Fibroblast of the conjunctiva (primary cell): Measurements from ENCODE around the gene NUCB2.

Source experiments
- DNase-seq: peaks from one replicate; pipeline ENCODE4 v3.0.0-alpha.2; 2010; ENCODE audit warnings: low read depth

The NUCB2 gene

DNA sequence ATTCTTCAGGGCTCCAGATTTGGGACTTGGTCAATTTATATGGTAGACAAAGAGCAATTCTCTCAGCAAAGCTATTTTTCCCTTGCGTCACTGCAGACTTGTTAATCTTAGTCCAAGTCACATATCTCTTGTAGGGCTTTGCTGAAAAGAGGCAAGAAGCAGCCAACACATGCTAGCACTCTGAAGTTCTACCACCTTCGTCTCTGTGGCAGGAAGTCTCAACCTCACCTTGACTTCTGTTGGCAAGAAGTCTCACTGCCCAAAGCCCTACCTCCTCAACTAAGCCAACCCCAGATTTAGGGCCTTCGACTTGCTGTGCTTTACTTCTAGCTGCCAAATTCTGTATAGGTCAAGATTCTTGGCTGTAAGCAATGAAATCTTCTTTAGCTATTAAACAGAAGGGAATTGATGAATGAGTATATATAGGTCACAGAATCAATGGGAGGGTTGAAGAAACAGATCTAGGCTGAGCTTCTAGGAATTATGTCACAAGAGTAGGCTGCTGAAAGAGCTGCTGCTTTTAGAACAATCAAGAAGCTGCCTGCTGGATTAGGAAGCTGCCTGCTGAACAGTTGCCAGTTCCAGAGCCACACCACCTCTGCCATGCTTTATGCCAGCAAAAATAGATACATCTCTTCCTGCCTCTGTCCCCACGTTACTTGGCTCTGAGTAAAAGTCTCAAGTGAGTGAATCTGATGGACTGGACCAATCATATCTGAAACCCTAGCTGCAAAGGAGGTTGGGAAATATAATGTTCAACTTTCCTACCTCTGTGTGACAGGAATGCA, 57.5 kb downstream of the NUCB2 start:
- DNase-seq, result no peak

DNA sequence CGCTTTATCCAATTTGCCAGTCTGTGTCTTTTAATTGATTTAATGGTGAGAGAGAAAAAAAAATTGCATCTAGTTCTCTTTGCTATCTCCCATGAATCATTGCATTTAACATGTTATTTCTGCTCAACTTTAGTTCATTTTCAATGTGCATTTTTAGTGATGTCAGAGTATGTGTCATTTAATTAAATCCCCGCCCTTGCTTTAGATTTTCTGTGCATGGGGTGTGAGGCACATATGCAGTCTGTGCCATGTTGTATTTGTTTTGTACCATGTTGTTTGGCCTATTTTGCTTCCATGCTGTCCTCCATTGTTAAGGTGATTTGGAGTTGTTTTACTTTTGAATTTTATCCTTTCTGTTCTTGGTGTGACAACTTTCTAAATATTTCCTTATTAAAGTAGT, 66.7 kb downstream of the NUCB2 start:
- no peak for DNase-seq

DNA sequence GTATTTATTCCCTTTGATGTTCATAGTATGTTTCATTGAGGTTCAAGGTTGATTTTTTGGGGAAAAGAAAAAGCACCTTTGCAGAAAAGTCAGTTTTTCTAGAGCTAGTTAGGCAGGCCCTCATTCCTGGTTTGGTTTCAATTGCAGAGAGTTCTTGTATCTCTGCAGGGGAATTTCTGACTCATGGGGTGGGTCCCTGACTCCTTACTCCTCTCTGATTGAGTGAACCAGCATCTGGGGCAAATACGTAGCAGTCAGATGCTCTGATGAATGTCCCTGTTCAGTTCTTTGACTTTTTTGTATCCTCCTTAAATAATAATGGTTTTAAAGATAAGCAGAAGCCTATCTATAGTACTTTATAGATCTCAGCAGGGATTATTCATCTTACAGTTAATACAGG, 67.4 kb downstream of the NUCB2 start:
- DNase-seq, result peak; percentile 90

DNA sequence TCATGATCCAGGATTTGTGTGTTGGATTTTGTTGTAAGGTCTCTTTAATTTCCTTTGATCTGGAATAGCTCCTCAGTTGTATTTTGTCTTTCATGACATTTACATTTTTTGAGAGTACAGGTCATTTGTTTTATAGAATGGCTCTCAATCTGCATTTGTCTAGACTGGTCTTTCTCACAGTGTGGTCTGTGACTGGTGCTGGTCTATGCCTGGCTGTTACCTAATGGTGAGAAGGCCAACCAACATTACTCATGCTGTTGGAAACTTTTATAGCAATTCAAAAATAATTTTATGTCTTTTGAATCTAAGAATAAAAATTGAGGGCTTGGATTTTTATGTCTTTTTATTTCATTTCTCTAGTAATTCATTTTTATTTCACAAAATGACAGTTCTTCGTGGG, 71.1 kb downstream of the NUCB2 start:
- no peak for DNase-seq

DNA sequence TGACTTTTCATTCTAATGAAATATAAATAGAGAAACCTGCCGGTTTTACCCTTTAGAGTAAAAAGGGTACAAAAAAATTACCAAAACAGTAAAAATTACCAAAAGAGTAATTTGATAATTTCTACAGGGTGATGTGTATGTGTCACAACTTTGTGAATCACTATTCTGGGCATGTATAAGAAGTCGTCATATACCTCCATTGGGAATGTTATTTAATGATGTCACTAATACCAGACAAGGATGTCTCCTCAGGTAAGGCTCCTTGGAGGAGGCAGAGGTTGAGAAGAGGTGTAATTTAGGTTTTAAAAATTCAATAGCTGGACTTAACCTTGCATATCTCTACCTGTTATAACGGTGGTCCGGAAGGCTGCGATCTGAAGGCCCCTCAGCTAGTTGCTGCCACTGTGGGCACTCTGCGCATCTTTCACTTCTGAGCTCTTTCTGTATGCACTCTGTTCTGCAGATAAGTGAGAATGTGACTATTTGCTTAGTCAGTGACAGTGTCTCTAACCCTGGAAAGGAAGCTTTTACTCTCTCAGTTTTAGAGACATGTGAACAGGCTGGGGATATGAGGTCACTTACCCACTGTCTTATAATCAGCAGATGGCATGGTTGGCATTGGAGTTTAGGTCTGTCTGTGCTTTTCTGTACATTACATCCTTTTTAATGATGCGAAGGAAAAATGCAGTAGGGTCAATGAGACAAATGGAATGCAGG, 74.1 kb downstream of the NUCB2 start:
- no peak for DNase-seq

DNA sequence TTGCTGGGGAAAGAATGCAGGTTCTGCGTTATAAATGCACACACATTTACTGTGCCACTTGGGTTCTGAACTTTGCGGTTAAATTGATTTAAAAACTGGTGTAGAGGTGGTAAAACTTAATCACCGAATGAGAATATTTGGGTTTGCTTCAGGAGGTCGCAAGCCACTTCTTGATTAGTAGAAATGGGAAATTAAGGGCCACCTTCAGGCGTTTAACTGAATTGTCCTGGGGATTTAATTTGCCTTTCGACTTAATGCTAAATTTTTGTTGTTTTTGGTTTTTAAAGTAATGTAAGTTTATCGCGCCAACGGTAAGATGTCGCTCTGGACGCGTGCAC, 74.6 kb downstream of the NUCB2 start:
- no peak for DNase-seq

DNA sequence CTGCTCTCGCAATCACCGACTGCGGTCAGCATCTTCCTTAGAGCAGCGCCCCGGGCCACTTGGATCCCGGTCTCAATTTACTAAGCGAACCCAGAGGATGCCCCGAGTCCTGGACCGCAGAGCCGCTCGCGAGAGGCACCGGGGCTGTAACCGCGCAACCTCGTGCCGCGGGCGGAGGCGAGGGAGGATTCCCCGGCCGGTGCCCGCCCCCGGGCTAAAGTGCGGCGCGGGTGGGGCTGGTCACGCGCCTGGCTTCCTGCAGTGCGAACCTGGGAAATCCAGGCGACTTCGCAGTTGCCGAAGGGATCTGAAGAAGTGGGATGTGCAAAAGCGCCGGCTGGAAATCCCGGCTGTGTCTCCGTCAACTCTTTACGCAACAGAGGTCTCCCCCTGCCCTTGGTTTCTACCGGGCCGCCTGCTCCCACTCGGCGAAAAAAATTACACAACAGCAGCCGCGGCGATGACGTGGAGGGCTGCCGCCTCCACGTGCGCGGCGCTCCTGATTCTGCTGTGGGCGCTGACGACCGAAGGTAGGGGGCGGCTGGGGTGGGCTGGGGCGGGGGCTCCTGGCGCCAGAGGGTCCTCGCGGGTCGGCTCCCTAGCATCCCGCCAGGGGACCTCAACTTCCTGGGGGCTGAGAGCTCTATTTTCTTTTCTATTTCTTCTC, 75.1 kb downstream of the NUCB2 start, which contains the start of gene NCR3LG1:
TSS of gene NCR3LG1 (plus strand) at position 291 of the 667 bp plus-strand sequence. CDS start at position 461, 170 bp downstream.
- DNase-seq, result no peak

DNA sequence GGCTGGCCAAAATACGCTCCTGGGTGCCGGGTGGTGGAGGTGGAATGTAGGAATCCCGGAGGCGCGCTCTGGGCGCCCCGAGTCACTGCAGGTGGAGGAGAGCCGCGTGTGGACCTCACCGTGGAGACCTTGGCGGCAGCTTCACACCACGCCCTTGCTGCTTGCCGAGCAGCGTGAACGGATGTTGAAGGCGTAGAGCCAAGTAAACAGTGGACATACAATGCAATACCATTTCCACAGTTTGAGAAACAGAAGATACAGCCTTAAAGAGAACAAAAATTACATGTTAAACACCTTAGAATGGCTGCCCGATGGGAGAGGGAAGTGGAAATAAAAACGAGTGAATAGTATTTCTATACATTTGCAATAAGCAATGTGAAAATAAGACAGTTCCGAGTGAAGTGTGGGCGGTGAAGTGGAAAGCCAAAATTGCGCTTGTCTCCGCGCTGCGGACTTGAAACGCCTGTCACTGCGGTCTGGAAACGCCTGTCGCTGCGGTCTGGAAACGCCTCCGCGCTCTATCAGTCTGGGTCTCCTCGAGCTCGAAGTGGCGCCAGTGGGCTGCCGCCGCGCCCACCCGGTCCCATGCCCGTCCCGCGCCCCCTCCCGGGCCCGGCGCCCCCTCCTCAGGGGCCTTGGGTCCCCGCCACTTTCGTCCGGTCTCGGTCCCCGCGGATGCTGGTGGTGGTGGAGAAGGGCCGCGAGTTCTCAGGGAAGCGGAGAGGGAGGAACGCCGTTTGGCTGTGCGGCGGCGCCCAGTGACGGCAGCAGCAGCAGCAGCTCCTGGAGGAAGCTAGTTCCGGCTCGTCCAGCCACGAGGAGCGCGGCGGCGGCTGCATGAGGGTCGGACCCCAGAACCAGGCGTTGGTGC, 76.6 kb downstream of the NUCB2 start:
- DNase-seq, result peak; percentile 66

DNA sequence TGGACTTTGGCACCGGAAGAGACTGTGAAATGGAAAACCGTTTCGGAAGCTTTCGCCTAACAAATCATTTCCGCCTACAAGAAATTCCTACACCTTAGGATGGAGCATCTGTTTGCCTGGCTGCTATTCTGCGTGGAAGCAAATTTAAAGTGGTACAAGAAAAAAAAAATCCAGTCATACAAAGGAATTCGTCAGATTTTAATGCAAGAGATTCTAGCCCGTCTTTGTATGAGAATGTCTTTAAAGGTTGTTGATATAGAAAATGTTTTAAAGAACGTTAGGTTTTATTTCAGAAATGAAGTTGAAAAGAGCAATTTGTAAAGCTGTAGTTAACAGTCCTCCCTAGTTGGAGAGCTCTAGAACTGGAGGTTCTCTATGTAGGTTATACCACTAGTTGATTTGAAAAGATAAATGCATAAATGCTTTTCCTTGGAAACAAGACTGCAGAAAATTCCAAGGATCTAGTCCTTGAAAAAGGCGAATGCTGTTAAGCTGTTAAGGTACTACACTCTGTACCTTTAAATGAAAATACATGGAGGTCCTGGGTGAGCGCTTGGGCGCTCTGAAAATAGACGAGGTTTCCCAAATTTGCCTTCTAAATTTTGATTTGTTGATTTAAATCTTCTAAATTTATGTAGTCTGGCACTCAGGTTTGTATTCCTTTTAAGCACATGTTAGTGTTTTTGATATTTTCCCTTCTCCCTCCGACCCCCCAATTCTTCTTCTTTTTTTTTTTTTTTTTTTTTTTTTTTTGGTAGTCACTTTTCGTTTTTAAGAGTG, 77.5 kb downstream of the NUCB2 start:
- DNase-seq, result no peak

DNA sequence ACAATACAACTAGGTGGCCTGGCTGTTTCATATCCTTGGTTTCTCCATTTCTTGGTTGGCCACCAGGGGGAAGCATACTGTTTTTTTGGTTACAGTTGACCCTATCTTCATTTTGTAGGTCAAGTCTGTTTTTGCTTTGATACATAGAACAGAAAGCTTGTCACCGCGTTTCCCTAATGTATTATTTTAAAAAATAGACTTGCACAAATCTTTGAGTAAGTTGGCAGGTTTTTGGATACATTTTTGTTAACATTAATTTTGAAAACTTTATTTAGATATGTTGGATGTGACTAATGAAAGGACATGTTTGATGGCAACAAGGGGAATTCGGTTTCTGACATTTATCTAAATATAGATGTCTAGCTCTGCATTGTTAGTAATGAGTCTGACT, 78.1 kb downstream of the NUCB2 start:
- peak; percentile 63 for DNase-seq

DNA sequence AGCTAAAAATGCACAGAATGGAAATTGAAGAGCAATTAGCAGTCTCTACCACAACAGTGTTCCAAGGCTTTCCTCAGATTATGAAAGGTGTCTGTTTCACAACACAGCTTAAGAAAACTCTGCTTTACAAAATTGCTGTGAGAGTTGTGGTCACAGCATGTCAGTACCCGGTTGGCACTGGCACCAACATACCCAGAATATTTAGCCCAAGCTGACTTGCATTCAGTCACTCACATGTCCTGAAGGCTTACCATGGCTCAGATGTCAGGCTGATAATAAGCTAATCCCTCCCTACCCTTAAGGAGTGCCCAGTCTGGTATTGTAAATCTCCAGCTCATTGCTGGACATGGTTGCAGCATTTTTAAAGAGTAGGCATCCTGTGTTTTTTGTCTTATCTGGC, 90.0 kb downstream of the NUCB2 start:
- no peak for DNase-seq

DNA sequence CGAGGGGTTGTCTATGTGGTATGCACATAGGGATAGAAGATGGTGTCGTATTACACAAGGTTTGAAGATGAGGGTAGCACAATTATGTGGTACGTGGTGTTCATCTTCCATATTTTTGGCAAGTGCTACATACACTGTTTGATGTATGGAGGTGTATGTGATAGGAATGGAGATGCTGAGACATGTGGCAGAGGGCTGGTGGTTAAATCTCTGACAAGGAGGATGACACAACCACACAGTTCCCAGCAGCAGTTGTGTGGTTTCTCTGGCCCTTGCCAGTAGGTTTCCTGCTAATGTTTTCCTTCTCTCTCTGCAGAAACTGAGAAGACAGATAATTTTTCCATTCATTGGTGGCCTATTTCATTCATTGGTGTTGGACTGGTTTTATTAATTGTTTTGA, 92.0 kb downstream of the NUCB2 start:
- no peak for DNase-seq

DNA sequence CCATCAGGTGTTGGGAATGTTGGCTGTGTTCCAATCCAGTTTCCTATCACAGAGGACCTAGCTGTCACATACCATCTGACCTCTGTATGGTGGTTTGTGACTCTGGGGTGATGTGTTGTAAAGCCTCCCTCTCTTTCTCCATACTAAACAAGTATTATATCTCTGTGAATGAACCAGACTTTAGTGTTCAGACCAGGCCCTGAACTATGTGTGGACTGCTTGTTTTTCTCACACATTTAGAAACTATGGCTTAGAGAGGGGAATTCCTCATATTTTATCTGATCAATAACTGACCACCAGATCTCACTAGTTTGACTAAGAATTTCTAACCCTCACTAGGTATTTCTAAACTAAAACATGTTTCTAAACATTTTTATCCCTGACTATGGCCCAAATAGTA, 92.6 kb downstream of the NUCB2 start:
- DNase-seq, result no peak

DNA sequence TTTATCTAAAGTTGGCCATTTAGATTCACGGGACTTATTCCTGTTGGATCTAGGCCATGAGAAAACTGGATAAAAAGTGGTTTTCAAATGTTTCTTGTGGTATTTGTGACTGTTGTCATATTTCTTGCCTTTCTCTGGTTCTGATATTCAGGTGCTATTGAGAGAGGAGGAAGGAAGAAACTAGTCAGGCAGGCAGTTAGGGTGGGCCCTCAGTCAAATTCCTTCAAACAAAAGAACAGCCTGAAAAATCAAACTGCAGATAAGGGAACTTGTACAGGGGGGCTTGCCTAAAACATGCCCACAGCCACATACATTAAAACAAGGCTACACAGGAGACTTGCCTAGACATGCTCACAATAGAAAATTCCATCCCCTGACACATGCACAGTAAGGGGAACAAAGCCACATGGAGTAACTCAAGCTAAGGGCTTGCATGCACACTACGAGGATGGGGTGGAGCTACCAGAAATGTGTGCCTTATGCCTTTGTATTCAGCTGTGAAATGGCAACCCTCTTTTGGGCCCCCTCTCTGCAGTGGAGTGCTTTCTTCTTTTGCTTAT, 93.2 kb downstream of the NUCB2 start:
- no peak for DNase-seq

DNA sequence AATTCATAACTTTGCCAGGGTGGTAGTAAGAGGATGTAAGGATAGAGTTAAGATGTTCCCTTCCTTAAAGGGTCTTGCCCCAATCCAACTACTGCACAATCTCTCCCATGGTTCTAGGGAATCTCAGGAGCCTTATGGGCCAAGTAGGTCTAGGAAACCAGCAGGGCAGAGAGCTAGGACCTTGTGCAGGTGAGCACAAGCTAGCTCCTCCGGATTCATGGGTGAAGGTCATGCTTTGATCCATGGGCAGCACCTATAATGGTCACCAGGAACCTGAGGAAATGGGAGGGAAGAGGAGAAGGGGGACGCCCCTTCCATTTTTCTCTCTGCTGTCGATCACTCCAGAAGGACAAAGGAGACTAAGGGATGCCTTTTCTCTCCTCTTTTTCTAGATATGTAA, 95.1 kb downstream of the NUCB2 start:
- no peak for DNase-seq

DNA sequence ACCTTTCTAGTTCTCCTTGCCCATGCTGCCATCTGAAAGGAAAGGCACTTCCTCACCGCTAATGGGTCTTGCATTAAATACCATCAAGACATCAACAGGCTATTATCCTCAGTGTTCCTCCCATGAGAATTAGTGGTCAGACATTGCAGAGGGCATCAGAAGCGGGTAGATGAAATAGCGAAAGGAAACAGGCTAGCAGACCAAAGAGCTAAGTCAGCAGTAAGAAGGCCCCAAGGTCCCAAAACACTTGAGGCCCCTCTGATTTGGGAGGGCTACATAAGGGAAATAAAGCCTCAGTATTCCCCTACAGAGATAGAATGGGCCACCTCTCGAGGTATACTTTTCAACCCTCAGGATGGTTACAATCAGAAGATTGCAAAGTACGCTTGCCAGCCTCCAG, 99.0 kb downstream of the NUCB2 start:
- no peak for DNase-seq

DNA sequence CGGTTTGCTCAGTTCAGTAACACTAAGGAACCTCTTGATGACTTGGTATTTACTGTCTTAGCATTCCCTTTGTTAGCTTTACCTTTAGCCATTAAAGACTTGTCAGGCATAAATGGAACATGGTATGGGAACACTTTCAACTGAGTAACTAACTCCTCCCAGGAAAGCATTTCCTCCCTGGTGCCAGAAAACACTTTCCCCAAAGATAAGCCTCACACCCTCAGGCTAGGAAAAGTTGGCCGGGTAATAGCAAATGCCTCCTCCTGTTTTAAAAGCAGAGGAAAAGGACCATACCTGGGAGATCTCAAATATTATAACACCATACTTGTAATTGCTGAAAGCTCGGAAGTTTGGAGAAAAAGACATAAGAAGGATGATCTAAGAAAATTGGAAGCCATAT, 100.0 kb downstream of the NUCB2 start:
- DNase-seq, result no peak

DNA sequence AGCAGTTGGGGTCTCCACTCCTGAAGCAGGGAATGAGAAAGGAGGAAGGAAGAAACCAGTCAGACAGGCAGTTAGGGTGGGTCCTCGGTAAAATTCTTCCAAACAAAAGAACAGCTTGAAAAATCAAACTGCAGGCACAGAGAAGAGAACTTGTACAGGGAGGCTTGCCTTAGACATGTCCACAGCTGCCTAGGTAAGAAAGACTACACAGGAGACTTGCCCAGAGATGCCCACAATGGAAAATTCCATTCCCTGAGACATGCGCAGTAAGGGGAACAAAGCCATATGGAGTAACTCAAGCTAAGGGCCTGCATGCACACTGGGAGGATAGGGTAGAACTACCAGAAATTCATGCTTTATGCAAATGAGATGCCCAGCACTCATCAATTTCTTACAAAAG, 102.1 kb downstream of the NUCB2 start:
- DNase-seq, result no peak

DNA sequence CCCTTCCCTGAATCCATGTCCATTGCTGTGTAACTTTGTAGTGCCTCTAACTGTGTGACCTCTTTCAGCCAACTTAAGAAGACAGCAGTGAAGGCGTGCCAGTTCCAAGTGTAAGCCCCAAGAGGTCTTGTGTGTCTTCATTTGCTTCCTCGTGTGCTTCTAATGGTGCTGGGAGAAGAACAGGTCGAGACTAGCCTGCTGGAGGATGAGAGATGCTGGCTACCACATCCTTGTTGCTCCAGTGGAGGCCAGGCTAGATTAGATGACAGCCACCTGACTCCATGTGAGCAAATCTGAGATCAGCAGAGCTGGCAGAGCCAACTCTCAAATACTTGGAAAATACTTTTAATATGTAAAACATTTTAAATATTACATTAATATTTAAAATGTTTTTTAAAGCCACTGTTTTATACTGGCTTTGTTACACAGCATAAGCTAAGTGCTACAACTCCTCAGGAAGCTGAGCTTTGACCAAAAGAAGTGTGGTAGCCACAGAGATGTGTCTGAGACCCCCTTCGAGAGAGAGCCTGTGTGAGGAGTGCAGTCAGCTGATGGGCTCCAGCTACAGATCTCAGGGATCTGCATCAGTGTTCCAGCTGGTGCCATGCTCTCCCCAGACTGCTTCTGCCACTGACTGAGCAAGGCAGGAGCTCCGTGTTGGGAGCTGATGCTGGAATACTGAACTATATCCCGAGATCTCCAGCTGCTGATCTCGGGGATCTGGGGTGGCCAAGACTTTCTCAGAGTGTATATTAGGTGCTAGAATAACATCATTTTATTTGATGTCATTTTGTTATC, 103.0 kb downstream of the NUCB2 start:
- DNase-seq, result no peak

DNA sequence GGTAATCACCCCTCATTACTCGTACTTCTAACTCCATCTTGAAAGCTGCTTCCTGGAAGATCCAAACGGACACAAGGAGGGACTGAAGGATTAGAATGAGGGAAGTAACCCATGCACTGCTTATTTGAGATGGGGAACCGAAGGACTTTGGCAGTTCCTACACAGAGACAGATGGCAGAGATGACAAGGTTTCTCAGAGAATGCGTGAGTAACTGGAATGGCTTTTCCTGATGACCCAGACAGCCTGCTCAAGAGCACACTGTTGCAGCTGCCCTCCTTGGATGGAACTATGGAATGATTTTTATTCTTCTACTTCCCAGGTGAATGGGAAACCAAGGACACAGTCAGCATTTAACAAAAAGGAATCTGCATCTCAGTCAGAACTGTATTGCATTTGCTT, 104.6 kb downstream of the NUCB2 start:
- DNase-seq, result no peak
